A673 (cell line): ENCODE results near the gene GMEB2. TPM values are rescaled to one million over a fixed set of nuclear protein-coding genes. Genes with fewer than 3 reads are reported as not detected.
A peak's percentile ranks its signal among the peaks of the same experiment; 100 is the strongest.

Experiments used
- BruUV-seq: library from RNA; stranded (reverse); fragments of 400-500 nt; replicated peaks from 2 replicates; lab custom pipeline; 2021; lab: Mats Ljungman, UMichigan
- CTCF ChIA-PET: fragments of 300-600 bp; sonication (Branson Sonifier 250); formaldehyde crosslinking; loops from one replicate; lab custom pipeline; 2022; ENCODE audit warnings: antibody characterized with exemption; lab: Charles Lee
- POLR2A ChIA-PET: fragments of 300-600 bp; sonication (Branson Sonifier 250); formaldehyde crosslinking; loops from one replicate; lab custom pipeline; 2022; ENCODE audit warnings: antibody characterized with exemption; ENCODE audit not compliant: low non-redundant PET; lab: Charles Lee
- DNase-seq: peaks from one replicate; pipeline ENCODE4 v3.0.0-alpha.2; 2015; ENCODE audit warnings: low spot score
- H3K27ac ChIP-seq: fragments of 200-600 bp; sonication (generic); 2 replicates; pipeline ENCODE4 v1.5.1; 2016; ENCODE audit warnings: mixed run types, low read depth, mild to moderate bottlenecking, mixed read lengths, antibody characterized with exemption, low read length; ENCODE audit not compliant: poor library complexity, severe bottlenecking
- H3K27me3 ChIP-seq: fragments of 200-600 bp; sonication (generic); replicated peaks from 2 replicates; pipeline ENCODE4 v1.6.1; 2017; ENCODE audit warnings: mixed run types, low read depth, mild to moderate bottlenecking, mixed read lengths, antibody characterized with exemption, low read length; ENCODE audit not compliant: insufficient read depth, poor library complexity
- H3K36me3 ChIP-seq: fragments of 200-600 bp; sonication (generic); 2 replicates; pipeline ENCODE4 v1.6.1; 2016; ENCODE audit warnings: mixed run types, mild to moderate bottlenecking, mixed read lengths, antibody characterized with exemption, low read length; ENCODE audit not compliant: insufficient read depth, poor library complexity, severe bottlenecking
- H3K4me1 ChIP-seq: fragments of 200-600 bp; sonication (generic); 2 replicates; pipeline ENCODE4 v1.6.1; 2017; ENCODE audit warnings: mixed run types, mild to moderate bottlenecking, mixed read lengths, antibody characterized with exemption, low read length; ENCODE audit not compliant: insufficient read depth, poor library complexity, severe bottlenecking
- H3K4me3 ChIP-seq: fragments of 200-600 bp; sonication (generic); 2 replicates; pipeline ENCODE4 v1.5.1; 2016; ENCODE audit warnings: low read depth, mixed run types, mild to moderate bottlenecking, mixed read lengths, low read length; ENCODE audit not compliant: poor library complexity, severe bottlenecking
- H3K9me3 ChIP-seq: fragments of 200-600 bp; sonication (generic); 2 replicates; pipeline ENCODE4 v1.6.1; 2016; ENCODE audit warnings: mixed run types, low read depth, mild to moderate bottlenecking, mixed read lengths, antibody characterized with exemption, low read length; ENCODE audit not compliant: poor library complexity, severe bottlenecking
- EZH2 ChIP-seq: fragments of 200-600 bp; sonication (generic); IDR thresholded peaks from 2 replicates; pipeline ENCODE4 v1.6.1; 2017; ENCODE audit warnings: borderline replicate concordance, low read depth, mild to moderate bottlenecking, mixed read lengths, antibody characterized with exemption, low read length; ENCODE audit not compliant: poor library complexity, severe bottlenecking
- intact Hi-C: fragments of 100-400 bp; cut with micrococcal nuclease; formaldehyde crosslinking; loops from one replicate; pipeline ENCODE4 v1.10.0; 2022; ENCODE audit not compliant: unreplicated experiment
- total RNA-seq: library from RNA; stranded (reverse); gene quantifications from 2 replicates; pipeline ENCODE4 v1.2.3, GENCODE V29; 2021
- TF ChIP-seq, protein P1 (sequence below): fragments of 300-800, 200-600 bp; sonication (generic); conservative IDR thresholded peaks from 2 replicates; pipeline ENCODE4 v1.5.1; 2017; ENCODE audit warnings: low read depth, mild to moderate bottlenecking, antibody characterized with exemption, low read length, moderate library complexity, mixed read lengths

Gene GMEB2
- total RNA-seq, 1 experiment from 2014 or later = 12.8 TPM

GRCh38 chr20:63622096-63622495 lies 4.8 kb downstream of the GMEB2 start:
- no TSS peak for BruUV-seq
- no peaks in the 10 kb centered on the region for H3K27me3 ChIP-seq
- intact Hi-C loops = no loop called here
- ChIA-PET POLR2A (interaction anchor here (0.5 to 0.7 kb wide), 2 partner anchors 48 to 240 kb away, joined by 3 read pairs; partner anchors contain the start of gene HELZ2), CTCF (no interaction called here)
- no peaks in the 10 kb centered on the region for H3K9me3 ChIP-seq
- TF ChIP-seq EZH2 = no peak
- TF ChIP-seq, protein P1, sequence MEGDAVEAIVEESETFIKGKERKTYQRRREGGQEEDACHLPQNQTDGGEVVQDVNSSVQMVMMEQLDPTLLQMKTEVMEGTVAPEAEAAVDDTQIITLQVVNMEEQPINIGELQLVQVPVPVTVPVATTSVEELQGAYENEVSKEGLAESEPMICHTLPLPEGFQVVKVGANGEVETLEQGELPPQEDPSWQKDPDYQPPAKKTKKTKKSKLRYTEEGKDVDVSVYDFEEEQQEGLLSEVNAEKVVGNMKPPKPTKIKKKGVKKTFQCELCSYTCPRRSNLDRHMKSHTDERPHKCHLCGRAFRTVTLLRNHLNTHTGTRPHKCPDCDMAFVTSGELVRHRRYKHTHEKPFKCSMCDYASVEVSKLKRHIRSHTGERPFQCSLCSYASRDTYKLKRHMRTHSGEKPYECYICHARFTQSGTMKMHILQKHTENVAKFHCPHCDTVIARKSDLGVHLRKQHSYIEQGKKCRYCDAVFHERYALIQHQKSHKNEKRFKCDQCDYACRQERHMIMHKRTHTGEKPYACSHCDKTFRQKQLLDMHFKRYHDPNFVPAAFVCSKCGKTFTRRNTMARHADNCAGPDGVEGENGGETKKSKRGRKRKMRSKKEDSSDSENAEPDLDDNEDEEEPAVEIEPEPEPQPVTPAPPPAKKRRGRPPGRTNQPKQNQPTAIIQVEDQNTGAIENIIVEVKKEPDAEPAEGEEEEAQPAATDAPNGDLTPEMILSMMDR = no peak
- H3K36me3 ChIP-seq = no peaks in the 10 kb centered on the region
- peaks cover 8% of the 10 kb centered on the region for H3K4me1 ChIP-seq
- H3K27ac ChIP-seq = no peak overlapping the region
- DNase-seq = no peak
- H3K4me3 ChIP-seq = no peak overlapping the region

- peak overlapping the region; percentile 19 for H3K27ac ChIP-seq
- H3K4me1 ChIP-seq = peaks cover 8% of the 10 kb centered on the region
- ChIA-PET POLR2A (no interaction called here), CTCF (no interaction called here)
- BruUV-seq = no TSS peak
- H3K36me3 ChIP-seq = peaks cover 2% of the 10 kb centered on the region
- TF ChIP-seq, protein P1 = no peak
- no peak for TF ChIP-seq EZH2
- DNase-seq = no peak
- no peaks in the 10 kb centered on the region for H3K9me3 ChIP-seq
- intact Hi-C loops = no loop called here
- H3K4me3 ChIP-seq = no peak overlapping the region
- no peaks in the 10 kb centered on the region for H3K27me3 ChIP-seq
Observed at GRCh38 chr20:63620991-63621390, 5.9 kb downstream of the GMEB2 start.

GRCh38 chr20:63619505-63619904 lies 7.4 kb downstream of the GMEB2 start:
- ChIA-PET CTCF (no interaction called here), POLR2A (no interaction called here)
- no peak overlapping the region for H3K27ac ChIP-seq
- H3K4me3 ChIP-seq = no peak overlapping the region
- BruUV-seq = no TSS peak
- no peak for DNase-seq
- intact Hi-C loops = no loop called here
- H3K27me3 ChIP-seq = no peaks in the 10 kb centered on the region
- H3K36me3 ChIP-seq = peaks cover 2% of the 10 kb centered on the region
- no peaks in the 10 kb centered on the region for H3K4me1 ChIP-seq
- H3K9me3 ChIP-seq = no peaks in the 10 kb centered on the region
- TF ChIP-seq, protein P1 = no peak
- no peak for TF ChIP-seq EZH2
